HG02642 (cell line): ENCODE data around the gene RPS5.
"Not testable (repeated sequence)": the region's sequence is repeated elsewhere in the genome, so short reads cannot be mapped to it uniquely, and the experiment has no call there.

Source experiments
- ATAC-seq: cut with Tn5 transposase; IDR thresholded peaks from one replicate; pipeline ENCODE4 v1.9.1; 2021; ENCODE audit warnings: mild to moderate bottlenecking; ENCODE audit not compliant: unreplicated experiment, poor library complexity

RPS5 gene

DNA sequence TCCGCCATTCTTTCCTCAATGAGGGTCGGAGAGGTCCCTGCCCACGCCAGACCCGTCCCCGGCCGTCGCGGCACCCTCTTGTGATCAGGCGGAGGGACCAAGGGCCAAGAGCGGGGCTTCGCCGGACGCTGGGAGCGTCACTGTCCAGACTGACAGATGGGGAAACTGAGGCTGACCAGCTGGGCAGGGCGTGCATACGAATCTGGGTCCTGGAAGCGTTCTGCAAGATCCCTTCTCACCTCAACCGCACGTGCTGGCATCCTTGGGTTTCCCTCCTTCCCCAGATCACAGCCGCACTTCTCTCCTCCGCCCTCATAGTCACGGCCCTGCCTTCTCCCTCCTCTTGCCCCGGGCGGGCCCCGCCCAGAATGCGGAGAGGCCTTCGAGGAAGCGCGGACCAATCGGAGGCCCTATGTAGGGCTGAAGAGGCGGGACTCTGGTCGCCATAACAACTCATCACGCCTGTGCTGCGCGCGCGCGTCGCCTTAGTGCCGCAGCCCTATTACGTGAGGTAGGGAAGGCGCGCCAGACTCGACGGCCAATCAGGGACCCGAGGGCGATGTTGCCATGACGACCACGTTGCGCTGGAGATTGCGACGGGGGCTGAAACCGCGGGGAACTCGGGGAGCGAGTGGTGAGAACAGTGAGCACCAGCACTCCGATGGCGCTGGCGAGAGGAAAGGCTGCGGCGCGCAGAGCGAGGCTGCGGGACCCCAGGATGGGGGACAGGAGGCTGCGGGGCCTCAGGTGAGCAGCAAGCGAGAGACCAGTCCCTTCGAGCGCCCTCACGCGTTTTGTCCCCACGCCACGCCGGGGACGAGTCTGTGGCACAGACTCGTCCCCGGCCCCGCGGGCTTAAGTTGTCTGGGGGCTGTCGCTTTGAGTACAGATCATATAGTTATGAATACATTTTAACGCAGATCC is 14.1 kb downstream of the RPS5 start:
- peak; percentile 98 for ATAC-seq

DNA sequence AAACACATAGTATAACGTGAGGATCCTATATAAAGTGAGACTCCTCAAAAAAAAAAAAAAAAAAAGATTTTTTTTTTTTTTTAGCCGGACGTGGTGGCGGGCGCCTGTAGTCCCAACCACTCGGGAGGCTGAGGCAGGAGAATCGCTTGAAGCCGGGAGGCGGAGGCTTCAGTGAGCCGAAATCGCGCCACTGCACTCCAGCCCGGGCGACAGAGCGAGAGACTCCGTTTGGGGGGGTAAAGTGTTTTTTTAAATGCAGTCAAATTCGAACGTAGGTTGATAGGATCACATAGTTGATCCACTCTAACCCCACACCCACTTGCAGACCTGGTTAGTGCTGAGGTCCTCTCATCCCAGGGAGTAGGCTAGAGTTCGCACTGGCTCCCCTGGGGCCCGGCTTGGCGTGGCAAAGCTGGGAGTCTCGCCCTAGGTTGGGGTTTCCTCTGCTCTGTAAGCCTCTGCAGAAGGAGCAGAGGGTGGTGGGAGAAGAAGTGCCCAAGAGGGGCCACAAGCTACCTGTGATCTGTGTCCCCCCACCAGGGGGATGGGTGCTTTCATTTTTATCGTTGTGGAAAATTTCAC is 14.9 kb downstream of the RPS5 start:
- ATAC-seq: no peak

DNA sequence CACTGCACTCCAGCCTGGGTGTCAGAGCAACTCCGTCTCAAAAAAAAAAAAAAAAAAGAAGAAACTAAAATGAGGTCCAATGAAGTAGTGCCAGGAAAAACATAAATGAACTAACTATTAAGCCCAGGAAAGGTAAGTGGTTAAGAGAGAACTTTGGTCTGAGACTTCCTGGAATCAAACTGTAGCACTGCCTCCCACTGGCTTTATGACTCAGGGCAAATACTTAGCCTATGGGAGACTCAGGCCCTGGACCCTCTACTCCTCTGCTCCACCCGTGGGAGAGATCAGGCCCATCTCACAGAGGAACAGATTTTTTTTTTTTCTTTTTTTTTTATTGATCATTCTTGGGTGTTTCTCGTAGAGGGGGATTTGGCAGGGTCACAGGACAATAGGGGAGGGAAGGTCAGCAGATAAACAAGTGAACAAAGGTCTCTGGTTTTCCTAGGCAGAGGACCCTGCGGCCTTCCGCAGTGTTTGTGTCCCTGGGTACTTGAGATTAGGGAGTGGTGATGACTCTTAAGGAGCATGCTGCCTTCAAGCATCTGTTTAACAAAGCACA is 16.9 kb downstream of the RPS5 start:
- not testable (repeated sequence) for ATAC-seq

DNA sequence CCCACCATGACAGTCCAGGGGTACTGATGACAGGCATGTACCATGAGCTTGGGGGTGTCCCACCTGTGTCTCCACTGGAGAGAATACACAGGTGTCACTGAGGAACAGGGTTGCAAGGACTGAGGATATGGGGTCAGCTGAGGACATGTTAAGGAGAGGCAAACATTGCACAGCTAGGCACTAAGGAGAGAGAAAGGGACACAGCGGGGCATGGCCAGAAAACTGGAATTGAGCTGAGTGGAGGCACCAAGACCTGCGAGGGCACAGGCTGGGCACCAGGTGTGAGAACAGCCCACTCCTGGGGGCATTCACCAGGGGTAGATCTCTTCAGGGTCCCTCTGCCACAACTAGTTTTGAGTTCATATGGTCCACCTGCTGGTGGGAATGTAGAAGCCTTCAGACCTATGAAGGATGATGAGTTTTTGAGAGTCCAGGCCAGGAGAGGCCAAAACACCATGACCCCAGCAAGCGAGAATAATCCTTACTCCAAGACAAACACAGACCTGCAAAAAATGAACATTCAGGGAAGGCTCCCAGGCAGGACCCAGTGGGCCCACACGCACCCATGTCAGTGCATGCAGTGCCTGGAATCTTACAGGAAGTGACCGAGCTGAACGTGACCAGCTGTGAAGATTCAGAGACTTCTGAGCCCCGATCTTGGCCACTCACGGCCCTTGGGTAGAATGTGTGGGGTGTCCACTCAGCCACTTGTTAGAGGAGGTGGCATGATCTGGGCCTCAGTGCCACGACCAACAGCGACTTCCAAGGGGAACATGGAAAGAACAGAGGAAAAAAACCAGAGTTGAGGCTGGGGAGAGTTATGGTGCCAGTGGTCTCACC is 20.0 kb downstream of the RPS5 start:
- ATAC-seq: no peak

DNA sequence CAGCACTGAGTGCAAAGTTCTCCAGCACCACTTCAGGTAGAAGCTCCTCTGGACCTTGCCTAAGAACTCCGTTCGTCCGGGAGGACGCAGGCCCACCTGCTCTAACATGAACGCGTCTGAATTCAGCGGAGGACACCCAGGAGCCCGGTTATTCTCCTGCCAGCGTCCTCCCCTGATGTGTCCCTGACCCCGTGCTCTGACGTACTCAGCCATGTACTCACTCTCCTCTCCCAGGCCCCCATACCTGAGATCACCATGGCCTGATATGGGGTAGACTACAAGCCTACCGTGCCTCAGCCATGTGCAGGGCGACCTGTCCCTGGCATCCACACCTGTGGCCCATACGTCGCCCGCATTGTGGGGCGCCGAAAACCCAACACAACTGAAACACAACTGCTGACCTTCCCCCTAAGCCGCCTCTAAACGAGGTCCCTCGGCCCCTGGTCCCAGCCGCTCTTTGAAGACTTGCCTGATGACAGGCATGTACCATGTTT is 20.6 kb downstream of the RPS5 start:
- ATAC-seq: no peak

DNA sequence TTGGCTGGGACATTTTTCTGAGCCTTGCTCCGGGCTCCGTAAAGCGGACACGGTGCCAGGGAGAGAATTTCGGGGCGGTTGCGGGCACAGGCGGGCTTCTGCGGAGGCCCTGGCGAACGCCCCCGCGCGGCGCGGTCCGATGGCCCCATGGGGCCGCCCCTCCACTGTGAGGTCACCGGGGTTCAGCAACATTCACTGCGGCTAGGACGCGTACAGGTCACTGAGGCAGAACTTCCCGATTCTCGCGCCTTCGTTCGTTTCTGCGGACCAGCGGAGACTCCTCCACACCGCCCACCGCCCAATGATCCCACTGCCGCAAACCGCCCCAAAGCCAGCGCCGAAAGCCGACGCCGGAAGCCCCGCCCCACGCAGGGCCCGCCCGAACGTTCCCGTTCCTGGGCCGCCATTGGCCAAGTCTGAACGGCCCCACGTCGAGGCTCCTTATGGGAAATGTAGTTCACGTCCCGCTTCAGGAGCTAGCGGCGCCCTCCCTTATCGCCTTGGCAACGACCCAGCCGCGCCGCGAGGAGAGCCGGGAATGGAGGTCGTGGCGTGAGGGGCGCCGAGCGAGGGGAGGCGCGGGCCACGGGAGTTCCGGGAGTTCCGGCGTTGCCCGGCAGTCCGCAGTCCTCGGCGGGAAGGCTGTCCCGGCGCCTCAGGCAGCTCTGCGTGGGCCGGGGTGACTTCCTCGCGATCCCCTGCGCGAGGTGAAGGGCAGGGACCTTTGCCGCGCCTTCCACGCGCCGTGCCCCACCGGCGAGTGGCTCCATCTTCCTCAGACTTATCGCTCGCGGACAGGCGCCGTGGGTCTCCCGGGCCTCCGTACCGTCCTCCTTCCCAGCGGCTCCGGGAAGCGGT is 21.3 kb downstream of the RPS5 start, which contains the start of gene ZNF584:
Gene ZNF584, plus strand, starts transcription at position 498 of the 858 bp plus-strand sequence. CDS start 499 bp downstream, outside the sequence.
- peak; percentile 95 for ATAC-seq

DNA sequence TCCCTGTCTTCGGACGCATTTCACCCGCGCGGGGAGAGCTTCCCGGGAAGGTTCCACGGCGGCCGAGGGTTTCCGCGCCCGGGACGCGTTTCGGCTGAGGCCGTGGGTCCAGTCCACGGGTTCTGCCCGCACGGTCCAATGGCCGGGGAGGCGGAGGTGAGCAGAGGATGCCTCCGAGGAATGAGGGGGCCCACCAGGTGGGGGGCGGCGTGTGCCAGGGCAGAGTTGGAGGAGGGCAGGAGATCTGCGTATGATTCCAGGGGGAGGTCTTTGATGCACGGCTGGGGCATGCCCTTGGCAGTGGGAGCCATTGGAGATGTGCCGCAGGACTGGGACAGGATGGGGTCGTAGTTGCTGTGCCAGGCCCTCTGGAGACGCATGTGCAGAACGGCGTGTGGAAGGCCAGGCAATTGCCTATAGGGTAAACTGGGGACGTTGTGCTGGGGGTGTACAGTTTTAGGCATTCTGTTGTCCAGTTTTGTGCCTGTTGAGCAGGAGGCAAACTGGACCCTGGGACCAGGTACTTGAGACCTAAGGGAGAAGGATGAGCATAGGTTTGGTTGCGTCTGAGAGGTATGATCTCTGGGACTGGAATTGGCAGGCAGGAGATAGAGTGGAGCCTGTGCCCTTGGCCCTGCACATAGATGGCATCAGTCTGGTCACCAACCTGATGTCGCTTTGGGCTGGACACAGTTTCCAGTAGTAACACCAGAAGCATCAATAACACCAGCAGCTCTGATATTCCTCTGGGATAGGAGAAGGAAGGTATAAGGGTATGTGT is 22.1 kb downstream of the RPS5 start:
- peak; percentile 16 for ATAC-seq

DNA sequence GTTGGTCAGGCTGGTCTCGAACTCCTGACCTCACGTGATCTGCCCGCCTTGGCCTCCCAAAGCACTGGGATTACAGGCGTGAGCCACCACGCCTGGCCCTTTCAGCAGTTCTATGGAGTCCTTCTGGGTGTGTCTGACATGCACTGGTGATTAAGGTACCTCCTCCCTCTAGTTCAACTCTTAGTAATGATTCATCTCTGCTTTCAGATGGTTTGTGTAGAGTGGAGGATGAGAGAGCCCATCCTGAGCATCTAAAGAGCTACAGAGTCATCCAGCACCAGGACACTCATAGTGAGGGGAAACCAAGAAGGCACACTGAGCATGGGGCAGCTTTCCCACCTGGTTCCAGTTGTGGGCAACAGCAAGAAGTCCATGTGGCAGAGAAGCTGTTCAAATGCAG is 29.5 kb downstream of the RPS5 start:
- no peak for ATAC-seq

DNA sequence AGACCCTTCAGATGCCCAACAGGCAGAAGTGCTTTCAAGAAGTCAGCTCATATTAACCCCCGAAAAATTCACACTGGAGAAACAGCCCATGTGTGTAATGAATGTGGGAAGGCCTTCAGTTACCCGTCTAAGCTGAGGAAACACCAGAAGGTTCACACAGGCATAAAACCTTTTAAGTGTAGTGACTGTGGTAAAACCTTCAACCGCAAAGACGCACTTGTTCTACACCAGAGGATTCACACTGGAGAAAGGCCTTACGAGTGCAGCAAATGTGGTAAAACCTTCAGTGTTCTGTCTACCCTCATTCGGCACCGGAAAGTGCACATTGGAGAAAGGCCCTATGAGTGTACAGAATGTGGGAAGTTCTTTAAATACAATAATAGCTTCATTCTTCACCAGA is 30.0 kb downstream of the RPS5 start:
- no peak for ATAC-seq

DNA sequence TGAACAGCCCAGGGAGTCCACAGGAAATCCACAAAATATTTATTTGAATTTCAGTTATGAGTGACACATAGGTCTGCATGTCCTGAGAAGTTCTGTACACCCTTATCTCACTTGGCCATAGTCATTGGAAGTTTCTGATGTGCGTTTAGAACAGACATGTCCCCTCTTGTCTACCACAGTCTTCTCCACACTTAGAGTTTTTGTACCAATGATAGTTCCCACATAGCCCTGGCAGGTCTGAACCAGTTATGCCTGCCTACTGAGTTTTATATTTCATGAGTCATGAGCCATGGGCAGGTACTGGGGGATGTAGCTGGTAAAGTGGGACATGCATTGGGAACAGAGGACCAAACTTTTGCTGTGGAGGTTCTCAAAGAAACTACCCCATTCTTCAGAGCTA is 41.5 kb downstream of the RPS5 start:
- ATAC-seq: no peak

DNA sequence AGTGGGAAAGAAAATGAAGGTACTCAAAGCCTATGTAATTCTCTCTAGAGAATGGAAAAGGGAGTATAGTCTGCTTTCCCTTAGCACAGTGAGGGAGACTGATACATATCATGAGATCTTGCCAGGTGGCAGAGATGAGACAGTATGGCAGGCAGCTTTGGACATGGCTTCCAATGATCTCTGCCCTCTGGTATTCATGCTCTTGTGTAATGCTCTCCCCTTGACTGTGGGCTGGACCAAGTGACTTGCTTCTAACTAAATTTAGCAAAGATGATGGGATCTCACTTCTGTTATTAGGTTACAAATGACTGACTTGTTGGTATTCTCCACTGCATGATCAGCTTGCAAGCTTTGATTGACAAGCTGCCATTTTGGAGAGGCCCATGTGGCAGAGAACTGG is 42.7 kb downstream of the RPS5 start:
- no peak for ATAC-seq

DNA sequence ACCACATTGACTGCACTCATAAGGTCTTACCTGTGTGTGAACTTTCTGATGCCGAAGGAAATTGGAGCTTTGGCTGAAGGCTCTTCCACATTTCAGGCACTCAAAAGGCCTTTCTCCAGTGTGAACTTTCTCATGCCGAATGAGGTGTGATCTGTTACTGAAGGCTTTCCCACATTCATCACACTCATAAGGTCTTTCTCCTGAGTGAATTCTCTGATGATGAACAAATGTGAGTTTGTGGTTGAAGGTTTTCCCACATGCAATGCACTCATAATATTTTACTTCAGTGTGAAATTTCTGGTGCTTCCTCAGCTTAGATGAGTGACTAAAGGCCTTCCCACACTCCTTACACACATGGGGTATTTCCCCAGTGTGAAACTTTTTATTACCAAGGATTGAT is 47.1 kb downstream of the RPS5 start:
- no peak for ATAC-seq

DNA sequence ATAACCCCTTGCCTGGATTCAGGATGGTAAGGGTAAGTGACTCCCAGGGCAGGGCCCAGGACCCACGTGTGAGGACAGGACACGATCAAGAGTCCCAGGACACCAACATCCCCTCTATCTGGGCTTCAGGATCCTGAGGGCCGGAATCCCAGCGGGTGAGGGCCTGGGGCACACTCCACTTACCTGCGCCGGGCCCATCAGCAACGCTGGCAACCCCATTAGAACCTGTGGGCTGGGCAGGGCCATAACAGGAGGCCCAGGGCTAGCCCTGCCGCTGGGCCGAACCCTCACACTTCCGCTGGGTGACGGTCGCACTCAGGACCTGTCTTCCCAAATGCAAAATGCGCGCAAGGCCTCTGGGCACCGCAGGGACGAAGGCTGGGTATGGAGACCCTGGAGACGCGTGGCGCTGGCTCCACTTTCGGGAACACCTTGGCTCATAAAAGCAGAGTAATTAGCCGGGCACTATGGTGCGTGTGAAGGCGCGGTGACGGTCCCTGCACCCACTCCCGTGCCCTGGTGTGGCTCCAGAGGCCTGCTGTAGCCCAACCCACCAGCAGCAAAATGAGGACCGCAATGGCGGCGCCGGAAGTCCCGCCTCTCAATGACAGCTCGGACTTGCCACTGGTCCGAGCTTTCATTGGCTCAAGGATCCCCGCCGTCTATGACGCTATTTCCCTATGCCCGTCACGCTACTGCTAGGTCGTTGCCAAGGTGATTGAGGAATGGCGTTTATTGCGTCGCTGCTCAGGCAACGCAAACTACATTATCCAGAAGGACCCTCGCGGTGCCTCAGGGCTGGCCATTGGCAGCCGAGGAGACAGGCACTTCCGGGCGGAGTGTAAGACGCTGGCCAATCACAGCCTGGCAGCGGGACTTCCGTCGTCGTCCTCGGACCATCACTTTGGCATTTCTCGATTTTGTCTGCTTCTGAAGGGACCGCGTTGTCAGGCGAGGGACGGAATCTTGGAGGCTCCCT is 52.8 kb downstream of the RPS5 start, which contains the start of gene ZNF132:
Gene ZNF132, minus strand, starts transcription at position 578 of the 979 bp plus-strand sequence. Its CDS starts 332 bp downstream, at position 246.
- ATAC-seq: peak; percentile 96

DNA sequence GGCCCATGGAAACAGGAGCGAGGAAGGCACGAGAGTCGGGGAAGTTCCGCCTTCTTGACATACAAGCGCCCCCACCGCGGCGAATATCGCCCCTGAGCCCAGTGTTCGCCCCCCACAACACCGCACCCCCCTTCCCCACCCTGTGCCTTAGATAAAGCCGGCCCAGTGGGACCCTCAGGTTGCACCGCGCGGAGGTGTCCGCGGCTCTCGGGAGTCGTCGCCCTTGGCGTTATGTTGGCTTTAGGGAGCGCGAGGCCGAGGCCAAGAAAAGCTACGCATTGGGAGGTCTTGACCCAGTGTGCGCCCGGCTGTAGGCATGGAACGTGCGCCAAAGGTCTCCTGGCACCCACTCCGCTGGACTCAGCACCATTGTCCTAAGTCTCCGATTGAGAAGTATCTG is 53.5 kb downstream of the RPS5 start:
- ATAC-seq: no peak

DNA sequence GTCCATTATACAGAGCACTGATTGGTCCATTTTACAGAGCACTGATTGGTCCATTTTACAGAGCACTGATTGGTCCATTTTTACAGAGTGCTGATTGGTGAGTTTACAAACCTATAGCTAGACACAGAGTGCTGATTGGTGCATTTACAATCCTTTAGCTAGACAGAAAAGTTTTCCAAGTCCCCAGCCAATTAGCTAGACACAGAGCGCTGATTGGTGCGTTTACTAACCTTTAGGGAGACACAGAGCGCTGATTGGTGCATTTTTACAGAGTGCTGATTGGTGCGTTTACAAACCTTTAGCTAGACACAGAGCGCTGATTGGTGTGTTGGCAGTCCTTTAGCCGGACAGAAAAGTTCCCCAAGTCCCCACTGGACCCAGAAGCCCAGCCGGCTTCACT is 55.9 kb downstream of the RPS5 start:
- ATAC-seq: not testable (repeated sequence)
